WTC11 (cell line): Measurements from ENCODE around the gene GALNT11. TPM values are rescaled to one million over a fixed set of nuclear protein-coding genes. Genes with fewer than 3 reads are reported as not detected.

Experiments used
- ATAC-seq: fragments of 200-7000 bp; cut with Tn5 transposase; 2 replicates; pipeline ENCODE4 v1.10.0; 2021; ENCODE audit warnings: mild to moderate bottlenecking, moderate library complexity
- Bru-seq: library from RNA; stranded (reverse); fragments of 400-500 nt; gene quantifications from one replicate; lab custom pipeline; 2021; lab: Mats Ljungman, UMichigan
- CTCF ChIA-PET: fragments of 300-600 bp; sonication (Branson Sonifier 250); formaldehyde crosslinking; loops from one replicate; lab custom pipeline; 2021; ENCODE audit warnings: antibody characterized with exemption; lab: Charles Lee
- POLR2A ChIA-PET: fragments of 350-600 bp; sonication (Branson Sonifier 250); formaldehyde crosslinking; loops from one replicate; lab custom pipeline; 2021; ENCODE audit warnings: antibody characterized with exemption; lab: Charles Lee
- DNase-seq: peaks from one replicate; pipeline ENCODE4 v3.0.0; 2021; ENCODE audit warnings: low spot score
- H3K27ac Mint-ChIP-seq: 2 replicates; pipeline ENCODE4 v1.8.0; 2021; ENCODE audit warnings: mixed read lengths
- H3K27me3 Mint-ChIP-seq: 2 replicates; pipeline ENCODE4 v1.8.0; 2021; ENCODE audit warnings: low read depth, mild to moderate bottlenecking, moderate library complexity, mixed read lengths
- H3K36me3 Mint-ChIP-seq: 2 replicates; pipeline ENCODE4 v1.8.0; 2021; ENCODE audit warnings: mixed read lengths
- H3K4me1 Mint-ChIP-seq: 2 replicates; pipeline ENCODE4 v1.8.0; 2022; ENCODE audit warnings: mixed read lengths
- H3K4me3 Mint-ChIP-seq: 2 replicates; pipeline ENCODE4 v1.8.0; 2021; ENCODE audit warnings: mild to moderate bottlenecking, moderate library complexity, mixed read lengths
- H3K9me3 Mint-ChIP-seq: 2 replicates; pipeline ENCODE4 v1.8.0; 2021; ENCODE audit warnings: mixed read lengths
- ARID4B ChIP-seq: sonication (generic); formaldehyde crosslinking; IDR thresholded peaks from 2 replicates; pipeline ENCODE4 v1.8.0; 2023; ENCODE audit warnings: missing genetic modification reagents, mild to moderate bottlenecking, borderline replicate concordance
- ERG ChIP-seq: fragments of 250-450 bp; sonication (Bioruptor Pico); IDR thresholded peaks from 2 replicates; pipeline ENCODE4 v1.8.0; 2021; ENCODE audit warnings: mild to moderate bottlenecking
- ESRRA ChIP-seq: sonication (generic); formaldehyde crosslinking; IDR thresholded peaks from 2 replicates; pipeline ENCODE4 v1.8.1; 2022; ENCODE audit warnings: mild to moderate bottlenecking, missing genetic modification reagents, borderline replicate concordance
- ETV6 ChIP-seq: sonication (generic); formaldehyde crosslinking; IDR thresholded peaks from 2 replicates; pipeline ENCODE4 v1.8.1; 2022; ENCODE audit warnings: mild to moderate bottlenecking, missing genetic modification reagents
- FOXP1 ChIP-seq: sonication (generic); formaldehyde crosslinking; IDR thresholded peaks from 2 replicates; pipeline ENCODE4 v1.8.0; 2022; ENCODE audit warnings: missing genetic modification reagents, mild to moderate bottlenecking, moderate library complexity, borderline replicate concordance
- GABPB1 ChIP-seq: sonication (generic); formaldehyde crosslinking; IDR thresholded peaks from 2 replicates; pipeline ENCODE4 v1.8.1; 2023; ENCODE audit warnings: mild to moderate bottlenecking, missing genetic modification reagents
- GTF2I ChIP-seq: fragments of 250-450 bp; sonication (Bioruptor Pico); conservative IDR thresholded peaks from 2 replicates; pipeline ENCODE4 v1.4.0; 2021; ENCODE audit warnings: mild to moderate bottlenecking
- HMGA2 ChIP-seq: fragments of 250-450 bp; sonication (Bioruptor Pico); IDR thresholded peaks from 2 replicates; pipeline ENCODE4 v1.4.0; 2021; ENCODE audit warnings: mild to moderate bottlenecking, moderate library complexity
- HMGXB4 ChIP-seq: sonication (generic); formaldehyde crosslinking; IDR thresholded peaks from 2 replicates; pipeline ENCODE4 v1.8.1; 2023; ENCODE audit warnings: mild to moderate bottlenecking, moderate library complexity, missing genetic modification reagents
- MXD4 ChIP-seq: fragments of 250-450 bp; sonication (Bioruptor Pico); IDR thresholded peaks from 2 replicates; pipeline ENCODE4 v1.8.0; 2021; ENCODE audit warnings: mild to moderate bottlenecking, moderate library complexity, borderline replicate concordance
- NR1H2 ChIP-seq: sonication (generic); formaldehyde crosslinking; IDR thresholded peaks from 2 replicates; pipeline ENCODE4 v1.9.0; 2021; ENCODE audit warnings: mild to moderate bottlenecking, moderate library complexity, missing genetic modification reagents
- SP1 ChIP-seq: sonication (generic); formaldehyde crosslinking; conservative IDR thresholded peaks from 2 replicates; pipeline ENCODE4 v1.8.1; 2022; ENCODE audit warnings: missing genetic modification reagents
- STAT6 ChIP-seq: sonication (generic); formaldehyde crosslinking; conservative IDR thresholded peaks from 2 replicates; pipeline ENCODE4 v1.8.1; 2023; ENCODE audit warnings: mild to moderate bottlenecking, low read depth, missing genetic modification reagents, moderate library complexity
- TEAD1 ChIP-seq: sonication (generic); formaldehyde crosslinking; IDR thresholded peaks from 2 replicates; pipeline ENCODE4 v1.8.0; 2022; ENCODE audit warnings: mild to moderate bottlenecking, missing genetic modification reagents
- ZBTB43 ChIP-seq: sonication (generic); formaldehyde crosslinking; IDR thresholded peaks from 2 replicates; pipeline ENCODE4 v1.8.1; 2023; ENCODE audit warnings: mild to moderate bottlenecking, missing genetic modification reagents
- ZNF121 ChIP-seq: sonication (generic); formaldehyde crosslinking; IDR thresholded peaks from 2 replicates; pipeline ENCODE4 v1.8.0; 2023; ENCODE audit warnings: missing genetic modification reagents
- ZNF138 ChIP-seq: sonication (generic); formaldehyde crosslinking; conservative IDR thresholded peaks from 2 replicates; pipeline ENCODE4 v1.8.1; 2022; ENCODE audit warnings: mild to moderate bottlenecking, moderate library complexity, missing genetic modification reagents
- ZSCAN18 ChIP-seq: fragments of 250-450 bp; sonication (Bioruptor Pico); IDR thresholded peaks from 2 replicates; pipeline ENCODE4 v2.1.2; 2022; ENCODE audit warnings: mild to moderate bottlenecking, moderate library complexity
- long read RNA-seq, 3 experiments: library from RNA in 1 of 3; library from capped mRNA in 1 of 3; library from polyadenylated mRNA in 1 of 3; unstranded in 2 of 3; stranded (forward) in 1 of 3; transcript quantifications; one replicate each; pipeline ENCODE4 v2.0.0, GENCODE V29; 2021
- total RNA-seq: library from RNA; stranded (reverse); gene quantifications from 3 replicates; pipeline ENCODE4 v1.2.3, GENCODE V29; 2021
- TF ChIP-seq, protein P1 (sequence below): sonication (generic); formaldehyde crosslinking; IDR thresholded peaks from 2 replicates; pipeline ENCODE4 v1.8.0; 2022; ENCODE audit warnings: mild to moderate bottlenecking, missing genetic modification reagents

The GALNT11 gene
- total RNA-seq, result 24.0 to 26.8 TPM (median 24.9 TPM) in 3 replicates
- Bru-seq, nascent RNA, result percentile 68 among the genes with signal in this experiment
- long read RNA-seq, experiment 1, transcript GALNT11-205 (12 exons, 2,727 nt), result major isoform, 129 of 186 reads
- long read RNA-seq, experiment 1, partial matches to known transcripts, result 13 of 186 reads
- long read RNA-seq, experiment 1, other reads (novel, unspliced or antisense), result 43 of 186 reads
- long read RNA-seq, experiment 2, transcript GALNT11-205 (12 exons, 2,727 nt), result major isoform, 19 of 38 reads
- long read RNA-seq, experiment 2, partial matches to known transcripts, result 7 of 38 reads
- long read RNA-seq, experiment 2, other reads (novel, unspliced or antisense), result 11 of 38 reads
- long read RNA-seq, experiment 3, partial matches to known transcripts, result 1 of 6 reads
- long read RNA-seq, experiment 3, other reads (novel, unspliced or antisense), result 1 of 6 reads

- Mint-ChIP-seq H3K4me1 (peaks cover 11% of the 10 kb centered on the region), H3K27ac (peak within 1 kb of the TSS; percentile 86), H3K9me3 (peaks cover 11% of the 10 kb centered on the region), H3K36me3 (peaks cover 21% of the 10 kb centered on the region), H3K4me3 (peak within 1 kb of the TSS; percentile 80), H3K27me3 (peaks cover 24% of the 10 kb centered on the region)
- DNase-seq (peak; percentile 72), ATAC-seq (peak; percentile 95)
- ChIA-PET CTCF (interaction anchor here (0.7 to 1.2 kb wide), 4 partner anchors 49 to 162 kb away, joined by 3 to 5 read pairs (median 4); no protein-coding TSS in a partner anchor), POLR2A (no interaction called here)
- TF ChIP-seq GABPB1 (CRISPR knock-in tag) (peak; percentile 76), NR1H2 (CRISPR knock-in tag) (no peak), MXD4 (CRISPR knock-in tag) (no peak), ZNF138 (no peak), GTF2I (peak; percentile 99), TEAD1 (CRISPR knock-in tag) (no peak), ESRRA (CRISPR knock-in tag) (0 out of 2 replicates have a peak, but pooled peaks have one; percentile 7), ZBTB43 (0 out of 2 replicates have a peak, but pooled peaks have one; percentile 27), ZSCAN18 (CRISPR knock-in tag) (peak; percentile 46; the same call in 1 of the 2 replicates), ZNF121 (CRISPR knock-in tag) (peak; percentile 100), SP1 (CRISPR knock-in tag) (peak; percentile 84), HMGA2 (no peak), FOXP1 (peak; percentile 51), ETV6 (CRISPR knock-in tag) (peak; percentile 71; the same call in 1 of the 2 replicates), HMGXB4 (CRISPR knock-in tag) (peak; percentile 5; the same call in 1 of the 2 replicates), STAT6 (CRISPR knock-in tag) (no peak), ARID4B (CRISPR knock-in tag) (0 out of 2 replicates have a peak, but pooled peaks have one; percentile 31), ERG (CRISPR knock-in tag) (0 out of 2 replicates have a peak, but pooled peaks have one; percentile 32)
- TF ChIP-seq, protein P1, sequence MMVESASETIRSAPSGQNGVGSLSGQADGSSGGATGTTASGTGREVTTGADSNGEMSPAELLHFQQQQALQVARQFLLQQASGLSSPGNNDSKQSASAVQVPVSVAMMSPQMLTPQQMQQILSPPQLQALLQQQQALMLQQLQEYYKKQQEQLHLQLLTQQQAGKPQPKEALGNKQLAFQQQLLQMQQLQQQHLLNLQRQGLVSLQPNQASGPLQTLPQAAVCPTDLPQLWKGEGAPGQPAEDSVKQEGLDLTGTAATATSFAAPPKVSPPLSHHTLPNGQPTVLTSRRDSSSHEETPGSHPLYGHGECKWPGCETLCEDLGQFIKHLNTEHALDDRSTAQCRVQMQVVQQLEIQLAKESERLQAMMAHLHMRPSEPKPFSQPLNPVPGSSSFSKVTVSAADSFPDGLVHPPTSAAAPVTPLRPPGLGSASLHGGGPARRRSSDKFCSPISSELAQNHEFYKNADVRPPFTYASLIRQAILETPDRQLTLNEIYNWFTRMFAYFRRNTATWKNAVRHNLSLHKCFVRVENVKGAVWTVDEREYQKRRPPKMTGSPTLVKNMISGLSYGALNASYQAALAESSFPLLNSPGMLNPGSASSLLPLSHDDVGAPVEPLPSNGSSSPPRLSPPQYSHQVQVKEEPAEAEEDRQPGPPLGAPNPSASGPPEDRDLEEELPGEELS (CRISPR knock-in tag), result no peak; the same call in 1 of the 2 replicates
Observed at GRCh38 chr7:152025077-152025936, at the start of gene GALNT11. Gene GALNT11 (plus strand): TSS chr7:152025674. CDS start chr7:152094228, 68,554 bp downstream.
